Inferior parietal cortex (tissue), 1 donor: ENCODE data around the gene PRKCZ.

Experiments used
- DNase-seq: peaks from one replicate; pipeline ENCODE4 v3.0.0-alpha.2; 2016; ENCODE audit errors: extremely low spot score

The PRKCZ gene

DNA sequence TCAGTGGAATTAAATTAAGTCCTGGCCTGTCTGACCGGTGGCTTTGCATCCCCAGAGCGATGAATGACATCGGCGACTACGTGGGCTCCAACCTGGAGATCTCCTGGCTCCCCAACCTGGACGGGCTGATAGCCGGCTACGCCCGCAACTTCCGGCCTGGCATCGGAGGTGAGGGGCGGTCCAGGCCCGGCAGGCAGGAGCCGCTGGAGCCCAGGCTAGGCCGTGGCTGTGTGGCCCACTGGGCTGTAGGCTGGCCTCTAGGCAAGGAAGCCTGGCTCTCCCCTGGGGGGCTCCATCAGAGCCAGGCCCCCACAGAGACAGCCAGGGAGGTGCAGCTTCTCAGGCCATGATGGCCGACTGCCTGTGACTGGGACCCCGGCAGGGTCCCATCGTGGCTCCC, 25.3 kb upstream of the PRKCZ start:
- DNase-seq, result no peak

DNA sequence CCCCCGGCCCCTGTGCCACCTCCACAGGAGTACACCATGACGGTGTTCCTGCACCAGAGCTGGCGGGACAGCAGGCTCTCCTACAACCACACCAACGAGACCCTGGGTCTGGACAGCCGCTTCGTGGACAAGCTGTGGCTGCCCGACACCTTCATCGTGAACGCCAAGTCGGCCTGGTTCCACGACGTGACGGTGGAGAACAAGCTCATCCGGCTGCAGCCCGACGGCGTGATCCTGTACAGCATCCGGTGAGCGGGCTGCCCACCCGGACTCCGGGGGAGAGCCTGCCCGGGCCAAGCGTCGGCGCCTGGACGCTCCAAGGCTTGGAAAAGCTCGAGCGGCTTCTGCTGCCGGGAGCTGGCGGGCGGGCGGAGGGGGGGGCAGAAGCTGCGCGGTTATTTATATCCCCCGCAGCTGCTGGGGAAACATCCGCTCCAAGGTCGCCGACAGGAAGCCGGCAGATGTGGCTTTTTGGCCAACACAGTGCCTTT, 24.7 kb upstream of the PRKCZ start:
- no peak for DNase-seq

DNA sequence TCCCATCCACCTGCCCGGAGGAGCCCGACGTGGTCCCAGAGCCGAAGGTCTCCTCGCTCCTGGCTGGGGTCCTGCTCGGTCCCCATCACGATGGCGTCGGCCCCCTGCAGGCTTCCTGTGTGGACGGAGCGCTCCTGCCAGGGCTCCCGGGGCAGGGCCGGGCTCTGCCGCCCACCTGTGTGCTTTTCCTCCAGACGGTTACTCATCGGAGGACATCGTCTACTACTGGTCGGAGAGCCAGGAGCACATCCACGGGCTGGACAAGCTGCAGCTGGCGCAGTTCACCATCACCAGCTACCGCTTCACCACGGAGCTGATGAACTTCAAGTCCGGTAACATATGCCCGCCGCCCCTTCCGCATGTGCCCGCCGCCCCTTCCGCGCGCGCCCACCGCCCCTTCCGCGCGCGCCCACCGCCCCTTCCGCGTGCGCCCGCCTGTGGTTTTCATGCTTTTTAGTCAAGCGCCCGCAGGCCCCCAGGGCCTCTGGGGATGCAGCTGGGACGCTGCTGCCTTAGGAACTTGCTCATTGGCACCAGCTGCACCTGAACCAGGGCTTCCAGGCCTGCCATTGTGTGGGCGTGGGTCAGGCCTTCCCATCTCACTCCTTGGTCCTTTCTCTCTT, 22.1 kb upstream of the PRKCZ start:
- DNase-seq, result no peak

DNA sequence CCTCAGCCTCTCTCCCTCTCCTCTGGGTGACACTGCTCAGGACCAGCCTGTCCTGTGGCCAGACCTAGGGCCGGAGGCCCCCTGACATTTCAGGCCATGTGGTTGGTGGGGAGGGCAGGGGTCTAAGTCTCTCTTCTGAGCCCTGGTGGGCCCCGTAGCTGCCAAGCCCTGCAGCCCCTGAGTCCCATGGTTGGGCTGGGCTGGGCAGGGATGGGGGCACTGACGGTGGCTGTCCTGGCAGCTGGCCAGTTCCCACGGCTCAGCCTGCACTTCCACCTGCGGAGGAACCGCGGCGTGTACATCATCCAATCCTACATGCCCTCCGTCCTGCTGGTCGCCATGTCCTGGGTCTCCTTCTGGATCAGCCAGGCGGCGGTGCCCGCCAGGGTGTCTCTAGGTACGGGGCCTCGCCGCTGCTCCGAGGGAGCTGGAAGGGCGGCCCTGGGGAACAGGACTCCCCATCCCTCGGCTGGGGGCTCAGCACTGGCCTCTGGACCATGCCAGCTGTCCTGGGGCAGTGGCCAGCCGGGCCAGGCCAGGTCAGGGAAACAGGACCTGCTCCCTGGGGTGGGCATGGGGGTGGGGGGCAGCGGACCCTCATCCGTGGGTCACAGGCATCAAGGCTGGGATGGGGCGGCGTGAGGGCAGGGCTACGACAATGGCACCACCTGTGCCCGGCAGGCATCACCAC, 21.2 kb upstream of the PRKCZ start:
- no peak for DNase-seq

DNA sequence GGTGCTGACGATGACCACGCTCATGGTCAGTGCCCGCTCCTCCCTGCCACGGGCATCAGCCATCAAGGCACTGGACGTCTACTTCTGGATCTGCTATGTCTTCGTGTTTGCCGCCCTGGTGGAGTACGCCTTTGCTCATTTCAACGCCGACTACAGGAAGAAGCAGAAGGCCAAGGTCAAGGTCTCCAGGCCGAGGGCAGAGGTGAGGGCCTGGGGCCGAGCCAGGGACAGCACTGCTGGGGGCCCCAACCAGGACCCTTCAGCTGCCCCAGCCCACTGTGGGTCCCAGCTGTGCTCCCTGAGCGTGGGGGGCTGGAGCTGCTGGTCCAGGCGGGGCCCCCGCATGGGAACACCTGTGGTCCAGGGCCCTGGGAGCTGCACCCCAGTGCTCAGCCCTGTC, 20.6 kb upstream of the PRKCZ start:
- no peak for DNase-seq

DNA sequence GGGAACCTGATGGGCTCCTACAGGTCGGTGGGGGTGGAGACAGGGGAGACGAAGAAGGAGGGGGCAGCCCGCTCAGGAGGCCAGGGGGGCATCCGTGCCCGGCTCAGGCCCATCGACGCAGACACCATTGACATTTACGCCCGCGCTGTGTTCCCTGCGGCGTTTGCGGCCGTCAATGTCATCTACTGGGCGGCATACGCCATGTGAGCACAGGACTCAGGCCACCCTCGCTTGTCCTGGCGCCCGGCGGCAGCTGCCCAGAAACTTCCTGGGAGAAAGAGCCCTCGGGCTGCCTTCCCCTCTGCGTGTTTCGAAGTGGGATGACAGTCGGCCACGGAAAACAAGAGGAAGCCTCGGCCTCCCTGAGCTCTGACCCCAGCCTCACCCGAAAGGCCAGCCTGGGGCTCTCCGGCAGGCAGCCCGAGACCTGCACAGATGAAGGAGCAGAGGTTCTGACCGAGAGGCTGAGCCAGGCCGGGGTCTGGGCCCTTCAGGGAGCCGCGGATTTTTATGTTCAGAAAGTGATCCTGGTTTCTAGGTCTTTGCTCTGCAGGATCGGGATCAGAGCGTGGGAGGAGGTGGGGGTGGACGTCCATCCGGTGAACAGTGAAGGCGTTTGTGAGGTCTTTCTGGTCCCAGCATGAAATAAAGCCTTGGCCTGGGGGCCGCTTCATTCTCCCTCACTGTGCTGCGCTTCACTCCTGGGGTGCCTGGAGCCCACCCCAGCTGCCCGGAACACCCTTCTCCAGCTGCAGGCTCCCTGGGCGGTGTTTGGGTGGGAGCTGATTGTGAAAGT, 19.9 kb upstream of the PRKCZ start:
- DNase-seq, result no peak

DNA sequence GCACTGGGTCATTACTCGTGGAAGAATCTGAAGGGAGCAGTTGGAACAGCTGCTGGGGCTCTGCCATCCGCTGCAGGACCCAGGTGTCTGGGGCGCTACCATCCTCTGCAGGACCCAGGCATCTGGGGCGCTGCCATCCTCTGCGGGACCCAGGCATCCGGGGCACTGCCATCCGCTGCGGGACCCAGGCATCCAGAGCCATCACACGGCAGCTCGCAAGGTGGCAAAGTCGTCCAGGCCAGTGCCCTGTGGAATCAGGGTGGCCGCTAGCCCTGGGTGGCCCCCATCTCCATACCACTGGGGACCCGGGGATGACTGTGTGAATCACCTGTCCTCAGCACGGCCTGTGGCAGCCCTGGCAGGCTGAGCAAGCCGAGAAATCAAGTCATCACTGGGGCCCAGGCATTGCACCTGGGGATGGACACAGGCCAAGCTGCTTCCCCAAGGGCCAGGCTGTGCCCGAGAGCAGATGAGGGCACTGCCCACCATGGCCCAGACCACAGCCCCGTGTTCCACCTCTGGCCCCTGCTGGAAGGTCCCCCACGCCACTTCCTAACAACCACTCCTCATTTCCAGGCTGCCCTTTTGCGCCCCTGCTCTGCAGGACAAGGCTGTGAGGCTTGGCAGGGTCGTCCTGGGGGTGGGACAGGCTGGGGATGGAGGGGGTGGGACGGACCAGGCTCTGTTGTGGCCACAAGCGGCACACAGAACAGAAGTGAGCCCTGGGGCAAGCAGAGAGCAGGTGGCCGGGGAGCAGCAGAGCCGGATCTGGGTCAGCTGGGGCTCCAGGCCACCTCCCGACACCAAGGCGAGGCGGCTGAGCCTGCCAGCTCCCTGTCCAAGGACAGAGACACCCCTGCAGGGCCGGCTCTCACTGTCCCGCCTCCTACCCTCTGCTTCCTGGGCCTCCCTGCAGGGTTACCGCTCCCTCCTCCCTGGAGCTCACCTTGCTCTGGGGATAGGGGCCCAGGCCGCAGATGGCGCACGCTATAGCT, 18.4 kb upstream of the PRKCZ start:
- no peak for DNase-seq

DNA sequence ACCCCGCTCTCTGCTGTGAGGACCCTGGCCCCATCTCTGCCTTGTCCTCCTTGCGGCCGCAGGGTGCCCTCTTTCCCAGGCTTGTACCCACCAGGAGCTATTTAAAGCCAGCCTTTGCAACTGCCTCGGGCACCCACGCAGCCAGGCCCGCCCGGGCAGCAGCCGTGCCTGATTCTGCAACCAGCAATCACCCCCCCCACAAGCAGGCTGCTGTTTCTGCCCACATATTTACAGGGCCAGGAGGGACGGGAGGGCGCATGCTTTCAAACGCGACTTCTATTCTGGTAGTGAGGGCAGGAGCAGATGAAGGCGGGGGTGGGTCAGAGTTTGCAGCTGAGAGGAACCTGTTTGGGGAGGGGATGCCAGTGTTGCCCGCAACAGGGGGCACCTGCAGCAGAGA, 17.5 kb upstream of the PRKCZ start:
- DNase-seq, result no peak

DNA sequence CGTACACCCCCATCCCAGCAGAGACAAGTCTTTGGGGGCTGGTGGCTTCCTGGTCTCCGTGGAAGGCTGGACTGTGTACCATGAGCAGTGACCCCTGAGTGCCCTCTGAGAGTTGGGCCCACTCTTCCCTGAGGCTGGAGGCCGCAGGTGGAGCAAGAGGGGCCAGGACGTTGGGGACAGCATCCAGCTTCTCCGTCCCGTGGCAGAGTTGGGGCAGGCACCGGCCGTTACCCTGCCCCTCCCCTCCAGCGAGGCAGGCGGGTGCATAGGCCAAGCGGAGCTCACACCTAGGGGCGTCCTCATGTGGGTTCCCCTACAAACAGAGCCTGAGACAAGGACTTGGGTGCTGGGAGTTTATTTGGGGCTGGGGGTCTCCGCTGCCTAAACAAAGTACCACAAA, 17.0 kb upstream of the PRKCZ start:
- no peak for DNase-seq

DNA sequence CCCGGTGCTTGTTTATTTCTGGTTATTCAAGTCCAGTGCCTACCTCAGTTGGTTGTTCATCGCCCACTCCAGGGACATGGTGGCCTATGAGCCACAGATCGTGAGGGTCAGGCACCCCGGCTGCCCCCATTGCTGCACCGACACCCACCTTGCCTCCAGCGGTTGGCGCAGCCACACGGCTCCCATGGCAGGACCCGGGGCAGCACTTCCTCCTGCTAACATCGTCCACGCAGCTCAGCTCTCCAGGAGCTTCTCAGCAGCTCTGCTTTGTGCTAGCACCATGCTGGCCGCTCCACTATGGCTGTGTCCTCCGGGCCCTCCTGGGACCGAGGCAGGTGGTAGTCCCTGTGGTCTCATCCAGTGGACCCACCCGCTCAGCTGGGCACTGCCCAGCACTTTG, 13.9 kb upstream of the PRKCZ start:
- DNase-seq, result no peak

DNA sequence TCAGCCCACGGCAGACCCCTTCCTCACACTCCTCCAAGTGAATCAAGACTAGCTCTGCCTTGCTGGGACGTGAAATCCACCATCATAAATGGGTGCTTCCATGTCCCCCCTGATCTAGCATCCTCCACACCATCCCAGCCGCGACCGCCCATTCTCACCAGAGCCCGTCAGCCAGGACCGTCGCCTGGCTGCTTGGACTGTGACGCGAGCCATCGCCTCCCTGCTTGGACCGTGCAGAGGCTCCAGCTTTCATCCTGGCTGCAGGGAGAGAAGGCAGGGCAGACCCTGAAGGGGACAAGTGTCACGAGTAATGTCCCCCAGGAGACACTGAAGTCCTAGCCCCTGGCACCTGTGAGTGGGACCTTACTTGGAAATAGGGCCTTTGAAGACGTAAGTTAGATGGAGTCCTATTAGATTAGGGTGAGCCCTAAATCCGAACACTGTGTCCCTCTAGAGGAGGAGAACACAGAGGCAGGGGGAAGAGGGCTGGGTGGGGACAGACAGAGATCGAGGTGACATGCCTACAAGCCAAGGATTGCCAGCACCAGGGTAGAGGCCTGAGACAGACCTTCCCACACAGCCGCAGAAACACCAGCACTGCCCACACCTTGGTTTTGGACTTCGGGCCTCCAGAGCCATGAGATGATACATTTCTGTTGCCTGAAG, 12.8 kb upstream of the PRKCZ start:
- no peak for DNase-seq

DNA sequence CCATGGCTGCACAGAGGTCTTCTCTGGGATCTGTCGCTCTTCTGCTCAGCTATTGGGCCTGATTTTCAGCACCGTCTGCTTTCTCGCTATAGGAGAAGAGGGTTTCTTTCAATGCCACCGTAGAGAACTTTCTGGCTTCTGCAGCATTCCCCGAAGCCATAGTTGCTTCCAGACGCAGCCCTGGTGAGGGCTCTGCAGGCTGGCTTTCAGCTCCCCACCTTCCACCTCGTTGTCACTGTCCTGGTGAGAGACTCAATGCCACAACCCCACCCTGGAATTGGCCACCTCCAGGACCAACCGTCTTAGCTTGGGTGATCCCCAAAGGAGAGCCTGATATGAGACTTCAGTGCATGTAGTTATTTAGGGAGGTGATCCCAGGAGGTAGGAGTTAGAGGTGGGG, 12.0 kb upstream of the PRKCZ start:
- DNase-seq, result no peak

DNA sequence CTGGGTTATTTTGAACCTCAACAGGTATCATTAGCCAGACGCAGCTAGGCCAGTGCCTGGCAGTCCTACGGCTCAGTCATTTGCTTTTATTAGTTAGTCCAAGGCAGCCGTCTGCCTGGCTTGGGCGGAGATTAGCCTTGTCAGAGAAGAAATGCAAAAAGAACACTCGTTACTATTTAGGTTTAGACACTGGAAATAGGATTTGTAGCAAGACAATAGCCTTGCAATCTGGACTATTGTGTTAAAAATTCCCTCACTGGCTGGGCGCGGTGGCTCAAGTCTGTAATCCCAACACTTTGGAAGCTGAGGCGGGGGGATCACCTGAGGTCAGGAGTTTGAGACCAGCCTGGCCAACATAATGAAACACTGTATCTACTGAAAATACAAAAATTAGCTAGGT, 11.0 kb upstream of the PRKCZ start:
- DNase-seq, result no peak

DNA sequence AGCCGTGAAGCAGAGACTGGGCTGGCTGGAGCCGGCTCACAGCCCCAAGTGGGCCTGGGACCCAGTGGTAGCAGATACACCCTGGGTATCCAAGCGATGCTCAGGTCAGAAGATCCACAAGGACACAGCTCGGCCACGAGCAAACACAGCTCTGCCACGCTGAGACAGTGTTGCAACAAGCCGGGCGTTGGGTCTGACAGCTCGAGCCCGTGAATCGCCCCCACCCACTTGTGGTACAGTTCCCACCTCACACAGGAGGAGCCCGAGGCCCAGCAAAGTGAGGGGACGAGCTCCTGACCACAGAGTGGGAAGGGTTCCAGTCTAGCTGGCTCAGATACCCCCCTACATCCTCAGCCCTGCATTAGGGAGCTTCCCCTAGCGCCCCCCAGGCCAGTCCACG, 8.9 kb upstream of the PRKCZ start:
- no peak for DNase-seq

DNA sequence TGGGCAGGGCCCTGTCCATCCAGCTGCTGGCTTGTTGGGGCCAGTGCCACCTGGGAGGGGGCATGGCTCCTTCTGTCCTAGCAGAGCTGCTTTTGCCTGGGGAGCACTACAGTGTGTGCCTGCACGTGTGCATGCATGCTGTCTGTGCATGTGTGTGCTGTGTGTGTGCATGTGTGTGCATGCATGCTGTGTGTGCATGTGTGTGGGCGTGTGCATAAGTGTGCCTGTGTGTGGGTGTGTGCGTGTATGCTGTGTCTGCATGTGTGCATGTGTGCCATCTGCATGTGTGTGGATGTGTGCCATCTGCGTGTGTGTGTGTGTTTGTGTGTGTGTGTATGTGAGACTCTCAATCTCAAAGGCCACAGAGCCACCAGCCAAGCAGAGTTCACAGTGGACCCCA, 8.3 kb upstream of the PRKCZ start:
- DNase-seq, result no peak

DNA sequence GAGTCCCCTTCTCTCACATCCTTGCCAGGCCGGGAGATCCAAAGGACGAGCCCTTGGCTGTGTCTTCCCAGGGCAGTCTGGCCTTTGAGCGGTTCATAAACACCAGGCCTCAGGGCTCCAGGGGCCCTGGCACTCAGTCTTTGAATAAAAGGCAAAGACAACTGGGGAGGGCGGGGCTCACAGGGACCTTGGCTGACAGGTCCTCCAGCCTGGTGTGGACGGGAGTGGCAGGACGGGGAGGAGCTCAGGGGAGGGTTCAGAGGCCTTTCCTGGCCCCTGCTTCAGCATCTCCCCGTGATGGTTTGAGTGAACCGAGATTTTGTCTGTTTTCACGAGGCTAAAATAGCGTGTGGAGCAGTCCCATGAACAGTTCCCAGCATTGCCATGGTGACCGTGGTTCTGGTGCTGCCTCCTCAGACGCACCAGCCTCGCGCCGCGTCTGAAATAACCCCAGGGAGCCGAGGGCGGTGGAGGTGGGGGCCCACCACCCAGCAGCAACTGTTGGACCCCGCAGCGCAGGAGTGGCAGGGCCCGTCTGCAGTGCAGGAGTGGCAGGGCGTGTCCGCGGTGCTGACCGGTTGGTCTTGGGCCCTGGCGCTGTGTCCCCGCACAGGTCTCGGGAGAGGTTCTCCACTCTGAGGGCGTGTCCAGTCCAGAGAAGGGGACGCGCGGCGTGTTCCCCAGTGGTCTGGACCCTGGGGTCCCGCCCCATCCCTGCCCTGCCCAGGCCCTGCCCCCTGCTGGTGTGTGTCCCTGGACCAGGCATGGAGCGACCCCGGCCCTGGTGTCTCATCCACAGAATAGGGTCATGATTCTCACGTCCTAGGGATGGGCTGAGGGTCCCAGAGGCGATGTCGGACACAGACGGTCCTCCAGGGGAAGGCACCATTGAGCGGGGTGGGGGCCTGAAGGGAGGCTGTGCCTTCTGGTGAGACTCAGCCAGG, 7.1 kb upstream of the PRKCZ start:
- DNase-seq, result no peak

DNA sequence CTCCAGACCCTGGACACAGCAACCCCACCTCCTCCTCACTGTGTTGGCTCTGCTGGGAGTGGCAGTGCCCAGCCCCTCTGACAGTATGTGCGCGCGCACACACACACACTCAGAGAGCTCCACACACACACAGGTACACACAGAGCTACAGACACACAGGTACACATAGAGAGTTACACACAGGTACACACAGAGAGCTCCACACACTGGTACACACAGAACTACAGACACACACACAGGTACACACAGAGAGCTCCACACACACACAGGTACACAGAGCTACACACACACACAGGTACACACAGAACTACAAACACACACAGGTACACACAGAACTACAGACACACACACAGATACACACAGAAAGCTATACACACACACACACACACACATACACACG, 6.3 kb upstream of the PRKCZ start:
- DNase-seq, result no peak

DNA sequence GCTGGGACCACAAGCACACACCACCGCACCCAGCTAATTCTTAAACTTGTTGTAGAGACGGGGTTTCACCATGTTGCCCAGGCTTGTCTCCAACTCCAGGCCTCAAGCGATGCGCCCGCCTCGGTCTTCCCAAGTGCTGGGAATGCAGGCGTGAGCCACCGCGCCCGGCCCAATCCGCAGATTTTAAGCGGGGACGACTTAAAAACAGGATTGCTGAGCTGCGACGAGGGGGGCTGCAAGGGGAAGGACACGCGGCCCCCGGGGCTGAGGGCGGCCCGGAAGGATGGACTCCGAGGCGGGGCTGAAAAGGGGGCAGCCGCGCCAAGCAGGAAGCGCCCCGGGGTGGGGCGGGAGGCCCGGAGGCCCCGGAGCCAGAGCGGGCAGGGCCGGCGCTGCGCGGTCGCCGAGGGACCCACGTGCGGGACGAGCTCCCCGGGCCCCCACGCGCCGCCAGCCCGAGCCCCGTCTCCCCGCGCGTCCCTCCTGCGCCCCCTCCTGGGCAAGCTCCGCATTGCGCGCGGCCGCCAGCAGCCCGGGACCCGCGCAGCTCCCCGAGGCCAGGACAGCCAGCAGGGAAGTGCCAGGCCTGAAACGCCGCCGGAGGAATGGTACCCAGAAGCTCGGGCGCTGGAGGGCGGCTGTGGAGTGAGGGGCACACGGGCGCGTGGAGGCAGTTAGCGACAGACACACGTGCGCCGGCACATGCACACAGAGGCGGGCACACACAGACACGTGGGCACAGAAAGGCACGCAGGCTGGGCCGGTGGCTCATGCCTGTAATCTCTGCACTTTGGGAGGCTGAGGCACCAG, 5.5 kb upstream of the PRKCZ start:
- DNase-seq, result peak; percentile 76
